Suprapubic skin (tissue), 4 donors: ENCODE measurements around the gene SUMF1. TPM values are rescaled to one million over a fixed set of nuclear protein-coding genes. Genes with fewer than 3 reads are reported as not detected.

Source experiments
- DNase-seq, 2 donors: peaks; one replicate each; pipeline ENCODE4 v3.0.0-alpha.2; 2019; ENCODE audit warnings: low spot score in 2 of 2
- H3K27ac ChIP-seq: fragments of 200-600 bp; sonication (generic); one replicate; pipeline ENCODE4 v1.5.1; 2019
- H3K27me3 ChIP-seq: fragments of 200-600 bp; sonication (generic); one replicate; pipeline ENCODE4 v1.5.1; 2019
- H3K36me3 ChIP-seq: fragments of 200-600 bp; sonication (generic); one replicate; pipeline ENCODE4 v1.5.1; 2019
- H3K4me1 ChIP-seq: fragments of 200-600 bp; sonication (generic); one replicate; pipeline ENCODE4 v1.5.1; 2019
- H3K4me3 ChIP-seq: fragments of 200-600 bp; sonication (generic); one replicate; pipeline ENCODE4 v1.5.1; 2019; ENCODE audit warnings: mild to moderate bottlenecking
- H3K9me3 ChIP-seq: fragments of 200-600 bp; sonication (generic); one replicate; pipeline ENCODE4 v1.5.1; 2019
- EP300 ChIP-seq: sonication (generic); formaldehyde crosslinking; IDR thresholded peaks from one replicate; pipeline ENCODE4 v1.6.1; 2017; ENCODE audit warnings: antibody characterized with exemption
- POLR2A ChIP-seq, 2 donors: fragments of 450-650 bp; IDR thresholded peaks; one replicate each; pipeline ENCODE4 v1.6.1; 2017; ENCODE audit warnings: antibody characterized with exemption in 2 of 2, mild to moderate bottlenecking in 2 of 2, moderate library complexity in 2 of 2
- POLR2AphosphoS5 ChIP-seq, 3 donors: sonication (generic); formaldehyde crosslinking; IDR thresholded peaks; one replicate each; pipeline ENCODE4 v1.6.1; 2017; ENCODE audit warnings: antibody characterized with exemption in 3 of 3
- WGBS: methylation state at CpG from one replicate; pipeline ENCODE4 v1.1.5; 2018; 5-methylcytosine and 5-hydroxymethylcytosine counted together
- total RNA-seq, 4 donors: library from RNA; depleted of rRNA; stranded (reverse); fragments of >200 nt; gene quantifications; one replicate each; pipeline ENCODE4 v1.1.0, GENCODE V29; 2016
- TF ChIP-seq, protein P1 (sequence below), 2 donors: fragments of 200-600 bp in 1 of 2; fragments of 450-650 bp in 1 of 2; sonication (generic) in 1 of 2; IDR thresholded peaks; one replicate each; pipeline ENCODE4 v1.5.1; 2016 to 2019; ENCODE audit warnings: antibody characterized with exemption in 2 of 2, mild to moderate bottlenecking in 1 of 2, moderate library complexity in 1 of 2

The SUMF1 gene
- total RNA-seq, 4 donors from 2014 or later, result 38.9 to 47.3 (median 42.3) TPM

DNA sequence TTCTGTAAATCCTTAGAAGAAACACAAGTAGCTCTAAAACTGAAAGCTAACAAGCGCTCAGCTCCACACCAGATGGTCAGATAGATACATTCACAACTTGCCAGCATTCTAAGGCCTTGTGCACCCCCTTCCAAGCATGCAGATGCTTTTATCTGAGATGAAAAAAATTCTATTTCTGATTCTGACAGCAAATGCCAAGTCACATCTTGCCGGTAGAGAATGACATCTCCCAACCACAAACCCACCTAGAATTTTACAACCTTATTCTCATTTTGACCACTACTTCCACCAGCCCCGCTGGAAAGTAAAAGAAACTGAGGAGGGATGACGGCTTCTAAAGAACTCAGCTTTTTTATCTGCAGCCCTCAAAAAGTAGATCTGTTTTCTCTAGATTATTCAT, 57.7 kb downstream of the SUMF1 start:
- no peaks in the 10 kb centered on the region for H3K27me3 ChIP-seq
- TF ChIP-seq, protein P1, sequence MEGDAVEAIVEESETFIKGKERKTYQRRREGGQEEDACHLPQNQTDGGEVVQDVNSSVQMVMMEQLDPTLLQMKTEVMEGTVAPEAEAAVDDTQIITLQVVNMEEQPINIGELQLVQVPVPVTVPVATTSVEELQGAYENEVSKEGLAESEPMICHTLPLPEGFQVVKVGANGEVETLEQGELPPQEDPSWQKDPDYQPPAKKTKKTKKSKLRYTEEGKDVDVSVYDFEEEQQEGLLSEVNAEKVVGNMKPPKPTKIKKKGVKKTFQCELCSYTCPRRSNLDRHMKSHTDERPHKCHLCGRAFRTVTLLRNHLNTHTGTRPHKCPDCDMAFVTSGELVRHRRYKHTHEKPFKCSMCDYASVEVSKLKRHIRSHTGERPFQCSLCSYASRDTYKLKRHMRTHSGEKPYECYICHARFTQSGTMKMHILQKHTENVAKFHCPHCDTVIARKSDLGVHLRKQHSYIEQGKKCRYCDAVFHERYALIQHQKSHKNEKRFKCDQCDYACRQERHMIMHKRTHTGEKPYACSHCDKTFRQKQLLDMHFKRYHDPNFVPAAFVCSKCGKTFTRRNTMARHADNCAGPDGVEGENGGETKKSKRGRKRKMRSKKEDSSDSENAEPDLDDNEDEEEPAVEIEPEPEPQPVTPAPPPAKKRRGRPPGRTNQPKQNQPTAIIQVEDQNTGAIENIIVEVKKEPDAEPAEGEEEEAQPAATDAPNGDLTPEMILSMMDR (IDR thresholded peaks at IDR 0.05), result no peak
- no peak for TF ChIP-seq POLR2AphosphoS5 (IDR thresholded peaks at IDR 0.05)
- no peak for TF ChIP-seq POLR2A (IDR thresholded peaks at IDR 0.05)
- TF ChIP-seq EP300, result no peak
- no peak overlapping the region for H3K27ac ChIP-seq
- H3K9me3 ChIP-seq, result no peaks in the 10 kb centered on the region
- no peaks in the 10 kb centered on the region for H3K4me1 ChIP-seq
- DNase-seq, result no peak
- peaks cover 45% of the 10 kb centered on the region for H3K36me3 ChIP-seq
- H3K4me3 ChIP-seq, result no peak overlapping the region
- WGBS, result 81% methylated on average over 4 of the region's 4 CpGs

DNA sequence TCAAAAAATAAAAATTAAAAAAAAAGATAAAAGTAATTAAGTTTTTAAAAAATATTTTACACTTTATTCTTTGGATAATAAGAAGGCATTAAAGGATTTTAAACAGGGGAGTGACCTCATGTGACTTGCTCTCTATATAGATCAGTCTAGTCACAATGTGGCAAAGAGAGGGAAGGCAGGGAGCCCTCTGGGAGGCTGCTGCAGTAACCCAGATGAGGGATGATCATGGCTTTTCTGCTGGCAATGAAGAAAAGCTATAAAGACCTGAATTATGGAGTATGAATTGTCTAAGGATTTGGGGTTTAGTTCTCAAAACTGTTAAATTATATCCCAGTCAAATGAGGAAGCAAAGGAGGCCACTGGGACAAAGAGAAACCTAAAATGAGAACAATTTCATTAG, 58.1 kb downstream of the SUMF1 start:
- H3K4me1 ChIP-seq, result no peaks in the 10 kb centered on the region
- no peak overlapping the region for H3K4me3 ChIP-seq
- DNase-seq, result no peak
- no peak overlapping the region for H3K27ac ChIP-seq
- H3K36me3 ChIP-seq, result peaks cover 47% of the 10 kb centered on the region
- TF ChIP-seq POLR2AphosphoS5 (IDR thresholded peaks at IDR 0.05), result no peak
- no peak for TF ChIP-seq POLR2A (IDR thresholded peaks at IDR 0.05)
- no peak for TF ChIP-seq EP300
- TF ChIP-seq, protein P1 (IDR thresholded peaks at IDR 0.05), result no peak
- no peaks in the 10 kb centered on the region for H3K27me3 ChIP-seq
- H3K9me3 ChIP-seq, result no peaks in the 10 kb centered on the region

DNA sequence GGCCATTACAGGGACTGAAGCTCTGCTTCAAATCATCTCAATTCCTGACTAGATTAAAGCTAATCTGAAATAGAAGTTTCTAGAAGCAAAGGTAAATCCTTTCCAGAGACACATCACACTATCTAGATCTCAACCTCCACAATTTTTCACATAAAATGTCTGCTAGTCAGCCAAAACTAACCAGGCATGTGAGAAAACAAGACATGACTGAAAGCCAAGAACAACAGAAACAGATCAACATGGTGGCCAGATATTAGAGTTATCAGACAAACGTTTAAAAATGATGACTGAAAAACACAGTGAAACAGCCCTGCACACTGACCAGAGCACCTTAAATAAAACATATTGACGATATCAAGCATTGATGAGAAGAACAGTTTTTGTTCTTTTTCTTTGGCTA, 59.1 kb downstream of the SUMF1 start:
- Histone ChIP-seq H3K4me1 (no peaks in the 10 kb centered on the region), H3K27me3 (no peaks in the 10 kb centered on the region), H3K9me3 (no peaks in the 10 kb centered on the region), H3K36me3 (peaks cover 55% of the 10 kb centered on the region), H3K27ac (no peak overlapping the region), H3K4me3 (no peak overlapping the region)
- DNase-seq, result no peak
- TF ChIP-seq EP300, result no peak
- TF ChIP-seq, protein P1 (IDR thresholded peaks at IDR 0.05), result no peak
- no peak for TF ChIP-seq POLR2AphosphoS5 (IDR thresholded peaks at IDR 0.05)
- no peak for TF ChIP-seq POLR2A (IDR thresholded peaks at IDR 0.05)
- 84% methylated on average over 2 of the region's 2 CpGs for WGBS

DNA sequence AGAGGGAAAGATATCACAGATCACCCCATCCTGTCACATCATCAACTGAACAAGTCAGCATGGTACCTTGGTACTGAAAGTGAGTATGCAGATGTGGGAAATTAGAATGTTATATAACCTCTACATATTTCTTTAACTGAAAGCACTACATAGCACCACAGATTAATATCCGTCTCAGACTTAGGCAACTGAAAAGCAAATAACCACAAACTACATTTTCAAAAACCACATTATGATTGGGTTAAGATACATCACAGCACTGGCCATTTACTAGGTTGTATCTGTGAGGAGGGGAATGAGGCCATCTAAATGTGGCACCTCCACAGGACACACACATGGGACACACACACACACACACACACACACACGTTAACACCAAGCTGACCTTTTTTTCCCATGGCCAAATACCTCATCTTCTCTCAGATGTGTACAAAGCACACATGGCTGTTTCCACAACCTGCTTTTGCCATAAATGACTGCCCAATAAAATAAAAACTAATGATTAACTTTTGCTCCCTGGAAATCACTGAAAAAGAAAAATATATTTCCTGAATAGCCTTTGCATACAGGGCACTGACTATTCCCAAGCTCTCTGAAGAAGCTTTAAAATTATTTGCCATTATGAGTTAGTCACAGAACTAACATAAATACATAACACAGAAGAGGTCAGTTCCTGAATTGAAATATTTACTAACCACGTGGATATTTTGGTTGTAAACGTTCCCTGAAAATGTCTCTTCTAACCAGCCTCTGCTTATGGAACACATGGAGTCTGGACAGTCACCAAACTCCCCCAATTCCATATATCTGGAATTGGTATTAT, 60.1 kb downstream of the SUMF1 start:
- WGBS, result 81% methylated on average over 4 of the region's 4 CpGs
- H3K4me3 ChIP-seq, result no peak overlapping the region
- peaks cover 48% of the 10 kb centered on the region for H3K36me3 ChIP-seq
- no peaks in the 10 kb centered on the region for H3K4me1 ChIP-seq
- no peaks in the 10 kb centered on the region for H3K27me3 ChIP-seq
- no peak overlapping the region for H3K27ac ChIP-seq
- no peaks in the 10 kb centered on the region for H3K9me3 ChIP-seq
- no peak for DNase-seq
- TF ChIP-seq EP300 (no peak), POLR2A (IDR thresholded peaks at IDR 0.05) (no peak), POLR2AphosphoS5 (IDR thresholded peaks at IDR 0.05) (no peak)
- TF ChIP-seq, protein P1 (IDR thresholded peaks at IDR 0.05), result no peak

DNA sequence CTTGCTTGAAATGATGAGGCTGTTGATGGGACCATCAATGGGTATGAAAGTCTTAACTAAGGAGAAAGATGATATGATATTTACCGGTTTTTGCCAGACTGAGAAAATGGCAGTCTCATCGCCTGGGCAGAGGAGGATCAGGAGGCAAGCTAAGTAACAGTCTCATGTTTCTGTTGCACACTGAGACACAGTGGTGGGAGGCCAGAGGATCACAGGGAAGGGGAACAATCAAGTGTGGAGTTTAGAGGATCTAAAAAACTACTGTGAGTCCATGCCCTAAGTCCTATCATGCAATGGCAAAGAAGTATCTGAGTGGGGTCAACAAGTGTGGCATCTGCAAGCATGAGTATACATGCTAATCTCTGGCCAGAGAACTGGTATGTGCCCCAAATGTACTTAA, 62.2 kb downstream of the SUMF1 start:
- Histone ChIP-seq H3K27ac (no peak overlapping the region), H3K9me3 (no peaks in the 10 kb centered on the region), H3K27me3 (no peaks in the 10 kb centered on the region), H3K4me1 (no peaks in the 10 kb centered on the region), H3K4me3 (no peak overlapping the region), H3K36me3 (peaks cover 42% of the 10 kb centered on the region)
- TF ChIP-seq EP300 (no peak), POLR2AphosphoS5 (IDR thresholded peaks at IDR 0.05) (no peak), POLR2A (IDR thresholded peaks at IDR 0.05) (no peak)
- TF ChIP-seq, protein P1 (IDR thresholded peaks at IDR 0.05), result no peak
- DNase-seq, result no peak
- 92% methylated on average over 2 of the region's 2 CpGs for WGBS
